SH-SY5Y (cell line): ENCODE data around the gene DPYD.

Experiments
- GATA2 ChIP-seq: IDR thresholded peaks from 2 replicates; pipeline ENCODE4 v1.6.1; 2011; ENCODE audit warnings: mild to moderate bottlenecking, low read depth, low read length
- GATA3 ChIP-seq: IDR thresholded peaks from 2 replicates; pipeline ENCODE4 v1.6.1; 2011; ENCODE audit warnings: low read depth, mild to moderate bottlenecking, low read length, moderate library complexity

The DPYD gene

GRCh38 chr1:97837161-97837560, 83.7 kb downstream of the DPYD start:
- TF ChIP-seq GATA2 (no peak), GATA3 (no peak)

- TF ChIP-seq GATA2 (no peak), GATA3 (no peak)
These were observed 85.9 kb downstream of the DPYD start for GRCh38 chr1:97834899-97835298.

- TF ChIP-seq GATA2: no peak
- TF ChIP-seq GATA3: no peak
These were observed 87.0 kb downstream of the DPYD start for GRCh38 chr1:97833881-97834280.

- TF ChIP-seq GATA2 (no peak), GATA3 (no peak)
These were observed 88.4 kb downstream of the DPYD start for GRCh38 chr1:97832481-97832880.

- no peak for TF ChIP-seq GATA3
- no peak for TF ChIP-seq GATA2
These were observed 92.9 kb downstream of the DPYD start for GRCh38 chr1:97827887-97828286.

- TF ChIP-seq GATA3 (no peak), GATA2 (no peak)
These were observed 94.0 kb downstream of the DPYD start for GRCh38 chr1:97826820-97827219.

GRCh38 chr1:97824624-97825023, 96.2 kb downstream of the DPYD start:
- TF ChIP-seq GATA3: no peak
- TF ChIP-seq GATA2: no peak

DNA sequence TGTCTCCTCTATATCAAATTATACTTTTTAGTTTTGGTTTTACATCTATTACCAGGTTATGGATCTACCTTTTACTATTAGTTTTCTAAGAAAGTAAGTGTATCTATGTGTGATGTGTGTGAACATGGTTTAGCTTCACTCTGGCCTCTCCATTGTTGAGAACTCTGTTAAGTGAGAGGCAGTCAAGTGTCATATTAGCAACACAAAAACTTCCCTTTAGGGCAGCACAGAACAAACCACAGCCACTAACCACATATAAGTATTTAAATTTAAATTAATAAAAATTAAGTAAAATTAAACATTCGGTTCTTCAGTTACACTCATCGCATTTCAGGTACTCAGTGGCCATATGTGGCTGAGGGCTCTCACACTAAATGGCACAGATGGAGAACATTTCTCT, 96.6 kb downstream of the DPYD start:
- no peak for TF ChIP-seq GATA2
- TF ChIP-seq GATA3: no peak

GRCh38 chr1:97820470-97821188, 100.2 kb downstream of the DPYD start:
- no peak for TF ChIP-seq GATA2
- TF ChIP-seq GATA3: no peak

GRCh38 chr1:97816927-97817326, 103.9 kb downstream of the DPYD start:
- no peak for TF ChIP-seq GATA2
- no peak for TF ChIP-seq GATA3

- TF ChIP-seq GATA3: no peak
- TF ChIP-seq GATA2: no peak
These were observed 106.0 kb downstream of the DPYD start for GRCh38 chr1:97814804-97815203.

DNA sequence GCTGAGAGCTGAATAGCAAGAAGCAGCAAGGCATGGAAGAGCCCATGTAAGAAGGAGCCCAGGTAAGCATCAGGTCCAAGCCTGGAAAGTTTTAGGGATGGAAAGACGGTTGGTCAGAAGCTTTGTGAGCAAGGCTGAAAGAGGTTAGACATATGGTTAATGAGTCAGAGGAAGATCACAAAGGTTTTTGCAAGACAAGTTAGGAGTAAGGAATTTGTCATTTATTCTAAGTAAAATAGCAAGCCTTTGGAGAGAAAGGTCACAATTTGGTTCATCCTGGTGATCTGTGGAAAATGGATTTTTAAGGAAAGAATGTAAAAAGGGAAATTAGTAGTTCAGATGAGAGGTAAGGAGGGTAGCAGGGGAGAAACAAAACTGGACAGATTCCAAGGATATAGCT, 106.7 kb downstream of the DPYD start:
- TF ChIP-seq GATA3: no peak

DNA sequence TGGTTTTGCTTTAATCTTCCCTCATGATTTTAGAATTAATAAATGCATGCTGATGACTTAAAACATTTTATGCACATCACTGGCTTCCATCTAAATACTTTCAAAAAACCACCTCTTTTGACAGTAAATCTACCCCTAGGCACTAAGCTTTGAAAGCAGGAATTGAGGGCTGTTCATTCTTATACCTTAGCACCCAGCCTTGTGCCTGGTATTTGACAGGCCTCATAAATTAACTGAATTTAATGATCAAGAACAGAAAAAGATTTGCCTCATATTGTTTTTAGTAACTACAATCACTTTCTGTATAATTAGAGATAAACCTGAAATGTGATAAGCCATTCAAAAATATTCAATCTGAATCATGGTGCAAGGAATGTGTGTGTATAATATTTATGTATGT, 108.8 kb downstream of the DPYD start:
- TF ChIP-seq GATA2 (no peak), GATA3 (no peak)

DNA sequence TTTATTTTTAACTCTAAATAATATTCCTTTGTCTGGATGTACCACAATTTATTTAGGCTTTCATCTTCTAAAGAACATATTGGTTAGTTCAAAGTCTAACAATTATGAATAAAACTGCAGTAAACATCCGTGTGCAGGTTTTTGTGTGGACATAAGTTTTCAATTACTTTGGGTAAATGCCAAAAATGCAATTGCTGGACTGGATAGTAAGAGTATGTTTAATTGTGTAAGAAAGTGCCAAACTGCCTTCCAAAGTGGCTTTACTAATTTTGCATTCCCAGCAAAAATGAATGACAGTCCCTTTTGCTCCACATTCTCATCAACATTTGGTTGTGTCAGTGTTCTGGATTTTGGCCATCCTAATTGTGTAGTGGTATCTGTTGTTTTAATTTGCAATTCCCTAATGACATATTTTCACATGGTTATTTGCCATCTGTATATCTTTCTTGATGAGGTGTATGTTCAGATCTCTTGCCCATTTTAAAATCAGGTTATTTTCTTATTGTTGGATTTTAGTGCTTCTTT, 113.8 kb downstream of the DPYD start:
- no peak for TF ChIP-seq GATA2
- TF ChIP-seq GATA3: no peak

- TF ChIP-seq GATA2: no peak
- no peak for TF ChIP-seq GATA3
These were observed 114.5 kb downstream of the DPYD start for GRCh38 chr1:97806326-97806725.

DNA sequence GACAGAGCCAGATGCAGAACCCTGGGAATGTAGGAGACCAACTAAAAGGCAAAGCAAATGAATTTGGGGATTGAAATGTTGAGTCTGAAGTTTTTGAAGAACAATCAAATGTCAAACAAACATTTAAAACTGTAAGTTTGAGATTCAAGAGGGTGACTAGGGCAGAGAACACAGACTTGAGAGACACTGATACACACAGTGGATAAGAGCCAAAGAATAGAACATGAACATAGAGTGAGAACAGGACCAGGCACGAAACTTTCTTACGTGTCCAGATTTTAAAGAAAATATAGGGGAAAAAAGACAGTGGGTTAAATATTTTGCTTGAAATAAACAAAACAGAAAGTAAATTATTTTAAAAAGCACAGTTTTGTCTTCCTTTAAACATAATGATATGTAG, 115.7 kb downstream of the DPYD start:
- TF ChIP-seq GATA2 (no peak), GATA3 (no peak)

DNA sequence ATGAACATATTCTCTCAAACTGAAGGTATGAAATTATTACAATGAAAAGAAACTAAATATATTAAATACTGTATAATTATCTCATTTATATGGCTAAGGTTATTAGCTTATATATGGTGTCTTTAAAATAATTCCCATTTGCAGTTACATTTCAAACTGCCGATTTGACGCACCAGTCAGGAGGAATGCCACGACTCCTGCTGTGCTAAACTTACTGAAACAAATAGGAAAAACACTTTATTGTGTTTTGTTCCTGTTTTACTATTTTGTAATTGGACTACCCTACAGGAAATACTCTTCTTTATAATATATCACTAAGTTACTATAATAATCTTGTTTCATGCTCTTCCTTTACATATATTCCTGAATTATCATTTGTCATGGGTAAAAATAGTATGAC, 117.8 kb downstream of the DPYD start:
- TF ChIP-seq GATA3 (no peak), GATA2 (no peak)
